GM21529 (cell line): ENCODE data around the gene EMID1.
"Not testable (repeated sequence)": the region's sequence is repeated elsewhere in the genome, so short reads cannot be mapped to it uniquely, and the experiment has no call there.

ENCODE experiments used
- ATAC-seq: cut with Tn5 transposase; IDR thresholded peaks from one replicate; pipeline ENCODE4 v1.9.1; 2021; ENCODE audit not compliant: unreplicated experiment

Gene EMID1

DNA sequence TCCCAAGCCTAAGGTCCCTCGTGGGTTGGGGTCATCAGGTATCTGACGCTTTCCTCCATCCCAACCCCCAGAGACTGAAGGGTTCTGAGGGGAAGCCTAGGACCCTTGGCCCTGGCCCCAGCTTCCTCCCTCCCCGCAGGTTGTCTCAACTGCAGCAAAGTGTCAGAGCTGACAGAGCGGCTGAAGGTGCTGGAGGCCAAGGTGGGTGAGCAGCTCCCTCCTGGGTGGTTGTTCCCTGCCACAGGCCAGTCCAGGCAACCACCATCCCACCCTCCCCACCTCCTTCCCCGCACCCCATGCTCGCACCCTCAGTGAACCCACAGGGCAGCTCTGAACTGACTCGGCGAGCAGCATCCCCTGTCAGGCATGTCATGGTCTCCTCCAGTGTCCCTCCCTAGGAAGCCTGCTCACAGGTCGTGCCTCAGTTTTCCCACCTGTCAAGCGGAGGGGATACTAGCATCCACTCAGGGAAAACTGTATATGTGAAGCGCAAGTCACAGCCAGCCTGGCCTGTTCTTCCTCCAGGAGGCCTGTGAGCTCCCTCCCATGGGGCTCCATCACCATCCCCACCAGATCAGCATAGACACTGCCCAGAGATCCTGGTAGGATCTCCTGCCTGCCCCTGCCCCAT is 20.8 kb downstream of the EMID1 start:
- no peak for ATAC-seq

DNA sequence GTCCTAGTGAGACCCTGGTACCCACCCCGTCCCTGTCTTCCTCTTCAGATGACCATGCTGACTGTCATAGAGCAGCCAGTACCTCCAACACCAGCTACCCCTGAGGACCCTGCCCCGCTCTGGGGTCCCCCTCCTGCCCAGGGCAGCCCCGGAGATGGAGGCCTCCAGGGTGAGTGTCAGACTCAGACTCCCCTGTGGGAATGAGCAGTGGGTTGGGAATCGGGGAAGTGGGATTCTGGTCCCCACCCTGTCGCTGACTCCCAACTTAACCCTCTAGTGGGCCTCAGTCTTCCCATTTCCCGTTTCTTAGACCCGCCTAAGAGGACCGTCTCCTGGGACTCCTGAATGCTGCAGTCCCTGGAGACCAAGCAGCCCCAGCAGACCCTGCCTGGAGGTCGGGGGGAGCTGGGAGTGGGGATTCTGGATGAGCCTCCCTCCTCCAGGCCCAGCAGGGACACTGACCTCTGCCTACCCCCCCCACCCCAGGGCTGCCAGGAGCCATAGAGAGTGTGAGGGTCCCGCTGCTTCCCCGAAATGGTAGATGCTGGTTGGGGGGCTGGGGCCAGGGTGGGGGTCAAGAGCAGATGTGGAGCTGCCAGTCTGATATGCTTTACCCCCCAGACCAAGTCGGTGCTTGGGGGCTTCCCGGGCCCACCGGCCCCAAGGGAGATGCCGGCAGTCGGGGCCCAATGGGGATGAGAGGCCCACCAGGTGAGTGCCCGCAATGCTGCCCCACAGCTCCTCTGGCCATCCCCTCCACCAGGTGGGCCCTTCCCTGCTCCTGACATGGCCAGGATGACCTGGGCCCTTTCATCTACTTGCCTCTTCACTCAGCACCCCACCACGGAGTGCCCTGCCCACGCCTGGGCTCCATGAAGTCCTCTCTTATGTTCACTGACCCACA is 25.5 kb downstream of the EMID1 start:
- ATAC-seq: no peak

DNA sequence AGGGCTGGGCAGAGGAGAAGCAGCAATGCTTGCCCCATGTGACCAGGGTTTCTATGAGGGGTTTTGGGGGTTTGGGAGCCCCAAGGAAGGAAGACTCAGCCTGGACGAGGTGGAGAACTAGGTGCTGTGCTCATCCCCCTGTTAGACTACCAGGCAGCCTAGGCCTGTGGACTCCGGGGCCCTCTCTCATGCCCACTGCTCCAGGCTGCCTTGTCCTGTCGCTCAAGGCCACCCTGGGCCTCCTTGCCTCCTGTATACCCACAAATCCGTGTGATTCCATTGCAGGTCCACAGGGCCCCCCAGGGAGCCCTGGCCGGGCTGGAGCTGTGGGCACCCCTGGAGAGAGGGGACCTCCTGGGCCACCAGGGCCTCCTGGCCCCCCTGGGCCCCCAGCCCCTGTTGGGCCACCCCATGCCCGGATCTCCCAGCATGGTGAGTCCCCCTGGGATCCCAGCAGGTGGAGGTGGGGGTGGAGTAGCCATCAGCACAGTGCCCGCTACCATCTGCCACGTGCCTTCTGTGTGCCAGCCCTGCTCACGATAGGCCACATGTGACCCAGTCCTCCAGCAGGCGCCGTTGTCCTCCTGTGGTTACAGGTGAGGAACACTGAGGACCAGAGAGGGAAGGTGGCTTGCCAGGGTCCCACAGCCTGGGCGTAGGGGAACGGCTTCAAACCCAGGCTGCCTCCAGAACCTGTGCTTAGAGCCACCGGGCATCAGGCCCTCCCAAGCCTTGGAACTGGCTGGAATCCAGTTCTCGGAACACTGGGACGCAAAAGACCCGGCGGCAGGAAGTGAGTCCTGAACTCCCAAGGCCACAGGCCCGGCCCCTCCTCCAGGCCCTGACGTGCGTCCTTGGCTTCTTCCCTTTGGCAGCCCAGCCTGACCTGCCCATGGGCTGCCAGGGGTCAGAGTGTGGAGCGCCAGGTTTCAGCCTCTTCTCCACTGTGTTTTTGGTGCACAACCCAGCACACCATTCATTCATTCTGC is 26.6 kb downstream of the EMID1 start:
- ATAC-seq: no peak

DNA sequence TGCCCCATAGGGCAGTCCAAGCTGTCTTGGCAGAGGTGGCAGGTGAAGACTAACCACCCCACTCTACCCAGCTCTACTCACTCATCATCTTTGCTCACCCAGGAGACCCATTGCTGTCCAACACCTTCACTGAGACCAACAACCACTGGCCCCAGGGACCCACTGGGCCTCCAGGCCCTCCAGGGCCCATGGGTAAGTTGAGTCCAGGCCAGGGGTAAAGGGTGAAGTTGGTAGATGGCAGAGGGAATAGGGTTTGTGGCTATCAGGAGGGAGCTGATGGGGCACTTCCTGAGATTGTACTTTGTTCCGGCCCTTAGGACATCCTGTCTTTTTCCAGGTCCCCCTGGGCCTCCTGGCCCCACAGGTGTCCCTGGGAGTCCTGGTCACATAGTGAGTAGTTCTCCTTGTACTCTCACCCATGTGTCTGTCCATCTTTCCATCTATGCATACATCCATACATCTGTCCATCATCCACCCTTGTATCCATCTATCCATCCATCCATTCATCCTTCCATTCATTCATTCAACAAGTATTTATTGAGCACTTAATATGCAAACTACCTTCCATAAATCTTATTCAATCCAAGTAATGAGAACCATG is 27.7 kb downstream of the EMID1 start:
- ATAC-seq: no peak

DNA sequence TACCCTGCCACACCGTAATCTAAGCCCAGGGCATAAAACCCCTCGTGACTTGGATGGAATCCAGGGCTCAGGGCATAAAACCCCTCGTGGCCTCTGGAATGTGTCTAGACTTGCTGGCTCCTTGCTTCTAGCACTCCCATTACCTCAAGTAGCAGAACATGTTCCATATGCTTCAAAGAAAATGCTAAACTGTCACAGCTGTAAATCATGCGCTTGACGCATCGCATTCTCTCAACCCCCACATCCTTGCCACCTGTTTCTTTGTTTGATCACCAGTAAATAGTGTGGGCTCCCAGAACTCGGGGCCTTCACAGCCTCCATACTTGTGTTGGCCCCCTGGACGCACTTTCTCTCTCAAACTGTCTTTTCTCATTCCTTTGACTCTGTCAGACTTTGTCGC is 34.8 kb downstream of the EMID1 start:
- ATAC-seq: not testable (repeated sequence)

DNA sequence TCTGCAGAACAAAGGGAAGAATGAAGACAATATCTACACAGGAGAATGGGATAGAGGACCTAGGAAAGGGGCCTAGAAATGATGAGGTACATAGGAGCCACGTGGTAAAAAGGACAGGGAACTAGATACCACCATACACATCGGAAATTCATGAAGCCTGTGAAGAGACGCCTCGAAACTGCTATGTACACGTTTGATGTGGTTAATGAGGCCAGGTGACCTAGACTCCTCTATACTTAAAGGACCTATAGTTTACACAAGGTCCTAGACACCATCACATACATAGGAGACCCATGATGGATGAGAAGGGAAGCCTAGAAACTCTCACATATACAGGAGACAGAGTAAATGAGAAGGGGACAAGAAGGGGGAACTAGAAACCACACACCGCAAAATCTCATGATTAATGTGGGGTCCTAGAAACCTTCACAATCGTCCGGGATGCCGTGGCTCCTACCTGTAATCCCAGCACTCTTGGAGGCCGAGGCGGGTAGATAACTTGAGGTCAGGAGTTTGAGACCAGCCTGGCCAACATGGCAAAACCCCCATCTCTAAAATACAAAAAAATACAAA is 38.3 kb downstream of the EMID1 start:
- ATAC-seq: no peak

DNA sequence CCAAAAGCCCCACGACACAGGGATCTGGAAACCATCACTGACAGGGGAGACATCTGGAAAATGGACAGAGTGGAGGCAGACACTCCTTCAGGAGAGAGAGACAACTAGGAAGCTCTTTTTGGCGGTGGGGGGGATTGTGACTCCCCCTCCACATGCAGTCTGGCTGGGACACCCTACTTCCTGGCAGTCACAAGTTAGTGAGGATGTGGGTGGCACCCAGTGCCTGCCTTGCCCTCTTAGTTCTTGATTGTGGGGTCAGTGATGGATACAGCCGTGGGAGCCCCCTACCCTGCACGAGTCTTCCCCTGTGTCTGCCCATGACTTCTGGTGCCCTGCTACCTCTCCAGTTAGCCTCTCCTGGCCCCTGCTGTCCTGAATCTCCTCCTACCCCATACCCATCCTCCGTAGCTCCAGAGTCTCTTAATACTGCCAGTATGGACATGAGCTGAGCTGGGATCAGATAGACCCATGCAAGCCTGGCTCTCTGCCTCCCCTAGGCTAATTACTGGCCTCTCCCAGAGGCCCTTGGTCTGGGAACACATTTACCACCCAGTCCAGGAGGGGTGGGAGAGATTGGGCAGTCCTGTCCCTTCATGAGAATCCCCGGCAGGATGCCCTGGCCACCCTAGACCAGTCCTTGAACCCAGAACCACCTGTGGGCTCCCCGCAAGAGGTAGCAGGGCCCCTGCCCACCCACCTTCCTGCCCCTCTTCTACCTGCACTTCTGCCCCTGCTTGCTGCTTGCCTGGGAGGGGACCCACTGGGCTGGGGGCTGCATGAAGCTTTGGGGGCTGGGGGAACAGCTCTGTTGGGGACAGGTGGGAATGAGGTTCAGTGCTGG is 39.3 kb downstream of the EMID1 start:
- no peak for ATAC-seq

DNA sequence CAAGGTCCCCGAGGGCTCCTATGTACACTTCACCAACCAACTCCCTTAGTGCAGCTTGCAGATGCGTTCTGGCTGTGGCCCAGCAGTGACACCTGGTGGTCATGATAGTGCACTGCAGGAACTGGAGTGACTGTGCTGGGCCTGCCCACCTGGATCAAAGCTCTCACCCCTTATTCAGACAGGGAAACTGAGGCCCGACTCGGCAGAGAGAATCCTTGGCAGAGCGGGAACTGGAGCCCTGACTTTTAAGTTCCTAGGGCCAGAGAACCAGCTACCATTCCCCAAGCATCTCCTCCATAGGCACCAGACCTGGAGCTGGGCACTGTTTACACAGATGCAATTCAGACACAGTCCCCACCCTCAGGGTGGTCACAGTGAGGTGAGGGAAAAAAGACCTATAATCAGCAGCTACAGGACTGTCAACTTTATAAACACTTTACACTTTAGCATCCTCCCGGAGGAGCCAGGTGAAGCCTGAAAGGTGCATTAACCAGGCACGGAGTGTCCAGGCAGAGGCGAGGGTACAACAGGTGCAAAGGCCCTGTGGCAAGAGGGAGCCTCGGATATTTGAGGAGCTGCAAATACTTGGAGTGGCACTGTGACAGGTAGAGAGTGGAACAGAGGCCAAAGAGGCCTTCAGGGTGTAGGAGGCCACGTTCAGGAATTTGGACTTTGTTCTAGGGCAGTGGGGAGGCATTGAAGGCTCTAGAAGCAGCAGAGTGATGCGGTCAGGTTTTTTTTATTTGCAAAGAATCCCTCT is 40.1 kb downstream of the EMID1 start:
- peak; percentile 52 for ATAC-seq

DNA sequence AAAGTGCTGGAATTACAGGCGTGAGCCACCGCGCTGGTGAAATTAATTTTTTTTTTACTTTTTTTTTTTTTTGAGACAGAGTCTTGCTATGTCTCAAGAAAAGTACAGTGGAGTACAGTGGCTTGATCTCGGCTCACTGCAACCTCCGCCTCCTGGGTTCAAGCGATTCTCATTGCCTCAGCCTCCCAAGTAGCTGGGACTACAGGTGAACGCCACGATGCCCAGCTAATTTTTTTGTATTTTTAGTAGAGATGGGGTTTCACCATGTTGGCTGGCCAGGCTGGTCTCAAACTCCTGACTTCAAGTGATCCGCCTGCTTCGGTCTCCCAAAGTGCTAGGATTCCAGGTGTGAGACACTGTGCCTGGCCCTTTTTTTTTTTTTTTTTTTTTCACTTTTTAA is 42.2 kb downstream of the EMID1 start:
- not testable (repeated sequence) for ATAC-seq

DNA sequence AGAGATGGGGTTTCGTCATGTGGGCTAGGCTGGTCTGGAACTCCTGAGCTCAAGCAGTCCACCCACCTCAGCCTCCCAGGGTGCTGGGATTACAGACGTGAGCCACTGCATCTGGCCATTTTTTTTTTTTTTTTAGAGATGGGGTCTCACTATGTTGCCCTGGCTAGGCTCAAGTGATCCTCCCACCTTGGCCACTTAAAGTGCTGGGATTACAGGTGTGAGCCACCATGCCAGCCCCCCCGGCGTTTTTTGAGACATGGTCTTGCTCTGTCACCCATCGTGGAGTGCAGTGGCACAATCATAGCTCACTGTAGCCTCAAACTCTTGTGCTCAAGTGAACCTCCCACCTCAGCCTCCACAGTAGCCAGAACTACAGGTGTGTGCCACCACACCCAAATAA is 45.6 kb downstream of the EMID1 start:
- ATAC-seq: no peak

DNA sequence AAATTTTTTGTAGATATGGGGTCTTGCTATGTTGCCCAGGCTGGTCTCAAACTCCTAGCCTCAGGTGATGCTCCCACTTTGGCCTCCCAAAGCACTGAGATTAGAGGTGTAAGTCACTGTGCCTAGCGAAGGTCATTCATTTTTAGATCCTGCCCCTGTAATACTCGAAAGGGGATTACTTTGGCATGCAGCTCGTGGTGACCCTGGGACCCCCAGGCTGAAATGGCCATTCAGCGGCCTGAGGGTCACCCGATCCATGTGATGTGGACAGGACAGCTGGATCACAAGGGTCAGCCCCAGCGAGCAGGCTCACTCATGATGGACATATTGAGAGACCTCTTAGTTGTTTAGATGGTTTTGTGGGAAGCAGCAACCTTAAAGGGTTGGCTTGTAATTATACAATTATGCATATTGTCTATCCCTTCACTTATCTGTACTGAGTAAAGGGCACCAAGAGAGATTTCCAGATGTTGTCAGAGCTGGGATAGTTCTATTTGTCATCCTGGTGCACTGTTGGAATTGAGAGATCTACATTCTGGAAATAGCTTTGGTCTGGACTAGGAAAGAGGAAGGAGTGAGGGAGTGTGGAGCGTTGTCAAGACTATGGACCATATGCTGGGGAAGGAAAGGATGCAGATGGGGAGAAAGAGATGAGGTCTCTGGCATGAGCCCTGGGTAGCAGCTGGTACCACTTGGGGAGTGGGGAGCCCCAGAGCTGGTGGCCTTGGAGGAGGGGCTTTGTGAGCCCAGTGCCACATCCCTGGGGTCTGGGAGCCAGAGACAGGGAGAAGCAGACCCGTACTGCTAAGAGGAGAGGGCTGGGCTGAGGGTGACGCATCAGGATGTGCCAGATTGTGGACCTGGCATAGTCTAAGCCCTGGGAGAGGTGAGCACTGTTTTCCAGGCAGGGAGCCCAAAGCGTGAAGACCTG is 46.5 kb downstream of the EMID1 start:
- ATAC-seq: no peak

DNA sequence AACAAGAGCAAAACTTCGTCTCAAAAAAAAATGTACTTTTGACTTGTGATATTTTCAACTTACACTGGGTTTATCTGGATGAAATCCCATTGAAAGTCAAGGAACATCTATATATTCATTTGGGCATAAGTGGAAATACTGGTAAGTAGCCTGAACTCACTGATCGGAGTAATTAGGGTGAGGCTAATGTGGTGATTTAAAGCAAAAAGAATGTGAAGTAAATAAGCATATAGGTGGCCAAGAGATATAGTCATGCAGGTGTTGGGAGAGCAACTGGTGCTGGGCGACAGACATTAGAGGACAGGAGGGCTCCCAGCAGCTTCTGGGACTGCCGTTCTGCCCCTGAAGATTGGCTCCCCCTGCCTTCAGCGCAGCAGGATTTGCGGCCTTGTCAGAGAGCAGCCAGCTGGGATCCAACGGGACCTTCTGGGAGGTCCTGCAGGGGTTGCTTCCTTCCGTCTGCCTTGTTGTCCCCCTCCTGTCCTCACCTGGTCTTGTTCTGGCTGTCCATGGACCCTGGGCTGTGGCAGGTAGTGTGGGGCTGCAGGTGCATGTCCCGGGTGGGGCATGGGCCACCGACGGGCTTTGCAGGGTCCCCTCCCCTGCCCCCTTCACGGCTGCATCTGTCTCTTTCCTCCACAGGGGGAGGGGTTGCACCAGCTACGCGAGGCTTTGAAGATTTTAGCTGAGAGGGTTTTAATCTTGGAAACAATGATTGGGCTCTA is 48.0 kb downstream of the EMID1 start:
- ATAC-seq: no peak

DNA sequence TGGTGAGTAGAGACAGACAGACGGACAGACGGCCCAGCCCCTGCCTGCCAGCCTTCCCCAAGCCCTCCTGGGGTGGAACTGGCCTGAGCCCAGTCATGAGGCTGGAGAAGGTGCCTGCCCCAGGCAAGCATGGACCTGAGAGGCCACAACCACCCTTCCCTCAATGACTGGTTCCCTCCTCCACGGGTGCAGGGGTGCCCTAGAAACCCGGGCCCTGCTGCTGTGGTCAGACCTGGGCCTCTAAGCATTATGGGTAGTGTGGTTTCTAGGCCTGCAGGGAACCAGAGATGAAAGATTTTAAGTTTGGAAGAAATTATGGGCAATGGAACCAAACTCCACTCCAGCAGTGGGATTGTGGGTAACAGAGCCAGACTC is 48.6 kb downstream of the EMID1 start:
- ATAC-seq: no peak

DNA sequence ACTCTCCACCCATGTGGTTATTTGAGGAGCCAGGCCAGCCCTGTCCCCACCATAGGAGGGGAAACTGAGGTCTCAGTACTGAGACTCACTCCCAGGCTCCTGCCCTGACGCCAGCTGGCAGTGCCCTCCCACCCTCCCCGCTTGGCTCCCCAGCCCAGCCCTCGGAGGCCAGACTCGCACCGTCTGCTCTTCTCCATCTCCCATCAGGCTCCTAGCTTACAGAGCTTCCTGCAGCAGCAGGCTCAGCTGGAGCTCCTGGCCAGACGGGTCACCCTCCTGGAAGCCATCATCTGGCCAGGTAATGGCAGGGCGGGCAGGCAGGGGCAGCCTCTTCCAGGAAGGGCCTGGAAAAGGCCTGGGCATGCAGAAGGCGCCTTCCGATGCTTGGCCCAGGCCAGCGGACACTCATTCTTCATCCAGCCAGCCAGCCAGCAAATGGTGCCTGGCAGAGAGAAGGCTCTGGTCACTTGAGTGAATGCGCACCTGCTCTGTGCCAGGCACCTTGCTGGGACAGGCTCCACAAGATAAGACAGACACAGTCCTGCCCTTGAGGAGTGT is 49.4 kb downstream of the EMID1 start:
- no peak for ATAC-seq

DNA sequence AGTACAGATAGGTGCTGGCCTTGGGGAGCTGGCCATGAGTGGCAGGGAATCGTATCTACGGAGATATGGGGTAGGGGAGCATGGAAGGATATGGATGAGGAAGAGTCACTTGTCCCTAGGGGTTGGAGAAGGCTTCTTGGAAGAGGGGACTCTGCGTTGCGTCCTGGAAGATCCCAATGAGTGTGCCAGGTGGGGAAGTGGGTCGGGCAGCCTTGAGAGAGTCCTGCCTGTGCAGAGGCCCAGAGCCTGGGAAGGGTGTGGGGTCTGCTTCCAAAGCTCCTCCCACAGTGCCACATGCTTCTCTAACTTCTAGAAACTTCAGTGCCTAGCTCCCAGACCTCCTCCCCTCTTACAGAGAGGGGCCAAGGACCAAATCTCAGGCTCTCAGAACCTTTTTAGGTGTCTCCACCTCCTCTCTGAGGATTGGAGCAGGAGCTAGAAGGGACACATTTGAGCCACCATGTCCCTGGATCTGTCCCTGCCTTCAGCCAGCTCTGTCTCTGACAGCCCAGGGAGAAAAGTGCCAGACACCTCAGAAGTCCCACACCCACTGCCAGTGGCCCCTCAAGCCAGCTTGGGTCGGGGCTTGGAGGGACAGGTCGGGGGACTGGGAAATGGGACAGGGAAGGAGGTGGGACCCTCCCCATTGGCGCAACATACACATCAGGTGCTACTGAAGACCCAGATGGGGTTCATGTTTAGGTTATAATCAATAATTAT is 51.1 kb downstream of the EMID1 start:
- no peak for ATAC-seq

DNA sequence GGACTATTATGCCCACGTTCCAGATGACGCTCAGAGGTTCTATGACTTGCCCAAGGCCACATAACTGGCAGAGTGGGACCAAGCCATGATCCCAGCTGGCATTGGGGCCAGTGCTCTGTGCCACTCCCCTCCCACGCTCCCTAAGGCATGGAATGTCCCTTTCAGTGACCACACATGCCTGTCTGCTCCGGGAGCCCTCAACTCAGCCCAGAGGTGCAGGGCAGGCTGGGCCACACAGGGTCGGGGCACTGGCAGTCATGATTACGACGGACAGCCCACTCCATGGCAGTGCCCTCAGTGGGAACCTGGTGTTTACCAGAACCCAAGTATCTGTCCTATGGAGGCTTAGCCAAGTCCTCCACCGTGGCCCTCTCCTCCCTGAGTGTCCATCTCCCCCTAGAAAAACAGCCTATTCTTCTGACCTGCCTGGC is 52.1 kb downstream of the EMID1 start:
- ATAC-seq: no peak
